Chondrocyte (in vitro differentiated cells): ENCODE data around the gene PACSIN1. TPM values are rescaled to one million over a fixed set of nuclear protein-coding genes. Genes with fewer than 3 reads are reported as not detected.

Experiments used
- DNase-seq: peaks from one replicate; pipeline ENCODE4 v3.0.0; 2021; ENCODE audit warnings: mixed read lengths, low spot score
- H3K27ac Mint-ChIP-seq: one replicate; pipeline ENCODE4 v1.8.0; 2021; ENCODE audit warnings: mild to moderate bottlenecking, moderate library complexity, mixed read lengths; ENCODE audit not compliant: unreplicated experiment
- H3K27me3 Mint-ChIP-seq: 2 replicates; pipeline ENCODE4 v1.8.0; 2021; ENCODE audit warnings: low read depth, mixed read lengths
- H3K36me3 Mint-ChIP-seq: 2 replicates; pipeline ENCODE4 v1.8.0; 2021; ENCODE audit warnings: low read depth, mixed read lengths
- H3K4me1 Mint-ChIP-seq: 2 replicates; pipeline ENCODE4 v1.8.0; 2021; ENCODE audit warnings: low read depth, mild to moderate bottlenecking, mixed read lengths
- H3K4me3 Mint-ChIP-seq: one replicate; pipeline ENCODE4 v1.8.0; 2021; ENCODE audit warnings: mild to moderate bottlenecking, moderate library complexity, mixed read lengths; ENCODE audit not compliant: unreplicated experiment
- H3K9me3 Mint-ChIP-seq: 2 replicates; pipeline ENCODE4 v1.8.0; 2021; ENCODE audit warnings: low read depth, mixed read lengths
- total RNA-seq: library from RNA; stranded (reverse); gene quantifications from 3 replicates; pipeline ENCODE4 v1.2.1, GENCODE V29; 2021
- TF ChIP-seq, protein P1 (sequence below): fragments of 200-600 bp; sonication (generic); IDR thresholded peaks from 2 replicates; pipeline ENCODE4 v1.5.0; 2021; ENCODE audit warnings: antibody characterized with exemption, mild to moderate bottlenecking, moderate library complexity

PACSIN1 gene
- total RNA-seq, 1 donor from 2014 or later = 0.15 TPM

GRCh38 chr6:34447910-34448309 lies 18.0 kb upstream of the PACSIN1 start:
- no peaks in the 10 kb centered on the region for H3K27me3 Mint-ChIP-seq
- TF ChIP-seq, protein P1, sequence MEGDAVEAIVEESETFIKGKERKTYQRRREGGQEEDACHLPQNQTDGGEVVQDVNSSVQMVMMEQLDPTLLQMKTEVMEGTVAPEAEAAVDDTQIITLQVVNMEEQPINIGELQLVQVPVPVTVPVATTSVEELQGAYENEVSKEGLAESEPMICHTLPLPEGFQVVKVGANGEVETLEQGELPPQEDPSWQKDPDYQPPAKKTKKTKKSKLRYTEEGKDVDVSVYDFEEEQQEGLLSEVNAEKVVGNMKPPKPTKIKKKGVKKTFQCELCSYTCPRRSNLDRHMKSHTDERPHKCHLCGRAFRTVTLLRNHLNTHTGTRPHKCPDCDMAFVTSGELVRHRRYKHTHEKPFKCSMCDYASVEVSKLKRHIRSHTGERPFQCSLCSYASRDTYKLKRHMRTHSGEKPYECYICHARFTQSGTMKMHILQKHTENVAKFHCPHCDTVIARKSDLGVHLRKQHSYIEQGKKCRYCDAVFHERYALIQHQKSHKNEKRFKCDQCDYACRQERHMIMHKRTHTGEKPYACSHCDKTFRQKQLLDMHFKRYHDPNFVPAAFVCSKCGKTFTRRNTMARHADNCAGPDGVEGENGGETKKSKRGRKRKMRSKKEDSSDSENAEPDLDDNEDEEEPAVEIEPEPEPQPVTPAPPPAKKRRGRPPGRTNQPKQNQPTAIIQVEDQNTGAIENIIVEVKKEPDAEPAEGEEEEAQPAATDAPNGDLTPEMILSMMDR = no peak

GRCh38 chr6:34451192-34451591 lies 14.7 kb upstream of the PACSIN1 start:
- DNase-seq = no peak
- Mint-ChIP-seq H3K4me3 (no peak overlapping the region), H3K27ac (no peak overlapping the region), H3K27me3 (no peaks in the 10 kb centered on the region), H3K4me1 (no peaks in the 10 kb centered on the region), H3K36me3 (peaks cover 2% of the 10 kb centered on the region), H3K9me3 (peaks cover 6% of the 10 kb centered on the region)
- TF ChIP-seq, protein P1 = no peak

More at GRCh38 chr6:34447910-34448309, 18.0 kb upstream of the PACSIN1 start:
- no peak for DNase-seq
- Mint-ChIP-seq H3K36me3 (peaks cover 2% of the 10 kb centered on the region), H3K4me3 (no peak overlapping the region), H3K4me1 (no peaks in the 10 kb centered on the region), H3K27ac (no peak overlapping the region), H3K9me3 (peaks cover 6% of the 10 kb centered on the region)

DNA sequence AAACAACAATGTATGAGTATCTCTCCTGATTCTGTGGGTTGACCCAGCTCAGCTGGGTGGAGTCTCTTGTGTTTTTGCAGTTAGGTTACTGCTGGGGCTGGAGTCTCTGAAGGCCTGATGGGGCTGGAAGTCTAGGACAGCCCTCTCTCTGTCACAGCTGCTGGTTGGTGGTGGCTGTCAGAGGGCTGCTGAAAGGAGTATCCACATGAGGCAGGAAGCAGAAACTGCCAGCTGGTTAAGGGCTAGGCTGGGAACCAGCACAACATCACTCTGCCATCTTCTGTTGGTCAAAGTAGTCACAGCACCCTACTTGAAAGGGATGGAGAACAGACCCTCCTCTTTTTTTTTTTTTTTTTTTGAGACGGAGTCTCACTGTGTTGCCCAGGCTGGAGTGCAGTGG lies 10.0 kb upstream of the PACSIN1 start:
- no peak overlapping the region for H3K27ac Mint-ChIP-seq
- H3K9me3 Mint-ChIP-seq = peaks cover 6% of the 10 kb centered on the region
- no peaks in the 10 kb centered on the region for H3K4me1 Mint-ChIP-seq
- TF ChIP-seq, protein P1 = no peak
- no peaks in the 10 kb centered on the region for H3K27me3 Mint-ChIP-seq
- H3K4me3 Mint-ChIP-seq = no peak overlapping the region
- DNase-seq = no peak
- peaks cover 2% of the 10 kb centered on the region for H3K36me3 Mint-ChIP-seq

GRCh38 chr6:34457382-34457741 lies 8.5 kb upstream of the PACSIN1 start:
- H3K36me3 Mint-ChIP-seq = no peaks in the 10 kb centered on the region
- no peak overlapping the region for H3K4me3 Mint-ChIP-seq
- no peak for DNase-seq
- no peak overlapping the region for H3K27ac Mint-ChIP-seq
- H3K27me3 Mint-ChIP-seq = no peaks in the 10 kb centered on the region
- H3K4me1 Mint-ChIP-seq = no peaks in the 10 kb centered on the region
- TF ChIP-seq, protein P1 = no peak
- no peaks in the 10 kb centered on the region for H3K9me3 Mint-ChIP-seq

DNA sequence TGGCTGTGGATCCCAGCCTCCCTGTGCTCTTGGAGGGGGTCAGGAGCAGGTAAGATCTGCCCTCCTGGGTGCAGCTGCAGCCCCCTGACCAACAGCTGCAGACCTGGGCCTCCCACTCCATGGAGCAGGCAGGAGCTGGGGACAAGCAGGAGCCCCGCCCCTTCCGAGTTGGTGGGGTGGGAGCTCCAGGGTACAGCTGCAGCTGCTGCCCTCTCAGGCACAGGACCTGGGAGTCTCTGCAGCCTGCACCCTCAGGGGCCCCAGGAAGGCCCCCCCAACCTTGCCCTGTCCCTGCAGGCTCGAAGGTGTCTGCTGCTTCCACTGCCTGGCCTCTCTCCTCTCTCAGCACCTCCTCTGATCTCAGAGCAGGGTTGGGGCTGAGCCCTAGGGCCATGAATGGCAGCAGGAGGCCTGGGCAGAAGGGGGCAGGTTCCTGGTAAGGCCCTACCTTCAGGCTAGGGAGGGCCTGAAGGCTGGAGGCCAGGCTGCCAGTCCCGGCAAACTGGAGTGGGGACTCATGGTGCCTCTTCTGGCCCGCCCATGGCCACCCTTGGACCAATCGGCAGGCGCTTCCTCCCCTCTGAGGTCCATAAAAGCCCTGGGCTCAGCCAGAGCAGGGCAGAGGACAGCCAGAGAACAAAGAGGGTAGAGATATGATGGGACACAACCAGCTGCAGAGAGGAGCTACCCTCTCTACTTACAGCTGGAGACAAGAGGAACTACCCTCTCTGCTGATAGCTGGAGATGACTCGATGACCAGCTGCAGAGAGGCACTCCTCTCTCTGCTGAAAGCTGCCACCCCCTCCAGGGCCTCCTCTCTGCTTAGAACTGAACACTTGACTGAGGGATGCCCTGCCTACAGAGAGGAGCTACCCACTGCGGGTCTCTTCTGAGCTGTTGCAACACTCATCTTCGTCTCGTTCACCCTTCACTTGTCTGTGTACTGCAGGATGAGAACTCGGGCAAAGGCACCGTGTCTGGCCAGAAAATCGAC lies 7.8 kb upstream of the PACSIN1 start:
- TF ChIP-seq, protein P1 = no peak
- no peaks in the 10 kb centered on the region for H3K9me3 Mint-ChIP-seq
- H3K36me3 Mint-ChIP-seq = no peaks in the 10 kb centered on the region
- H3K27me3 Mint-ChIP-seq = peaks cover 2% of the 10 kb centered on the region
- no peaks in the 10 kb centered on the region for H3K4me1 Mint-ChIP-seq
- DNase-seq = no peak
- H3K27ac Mint-ChIP-seq = no peak overlapping the region
- H3K4me3 Mint-ChIP-seq = no peak overlapping the region
